H9 (cell line): ENCODE data around the gene ASTN2. TPM values are rescaled to one million over a fixed set of nuclear protein-coding genes. Genes with fewer than 3 reads are reported as not detected.

Source experiments
- DNase-seq: peaks from one replicate; pipeline ENCODE4 v3.0.0-alpha.2; 2017
- H2AFZ ChIP-seq: one replicate; pipeline ENCODE4 v1.6.1; 2013; ENCODE audit warnings: mild to moderate bottlenecking, low read length, control low read depth, moderate library complexity
- H2AK5ac ChIP-seq: 2 replicates; pipeline ENCODE4 v1.6.1; 2013; ENCODE audit warnings: low read length, control low read depth, mixed read lengths; ENCODE audit not compliant: insufficient read length
- H2BK120ac ChIP-seq: one replicate; pipeline ENCODE4 v1.6.1; 2013; ENCODE audit warnings: low read depth, mild to moderate bottlenecking, low read length, control low read depth, inconsistent platforms; ENCODE audit not compliant: poor library complexity, severe bottlenecking
- H2BK12ac ChIP-seq: 2 replicates; pipeline ENCODE4 v1.6.1; 2013; ENCODE audit warnings: low read length, control low read depth, mixed read lengths, low read depth; ENCODE audit not compliant: insufficient read length
- H2BK15ac ChIP-seq: 2 replicates; pipeline ENCODE4 v1.6.1; 2013; ENCODE audit warnings: low read depth, low read length, control low read depth
- H2BK20ac ChIP-seq: one replicate; pipeline ENCODE4 v1.6.1; 2013; ENCODE audit warnings: low read depth, mild to moderate bottlenecking, low read length, control low read depth, inconsistent platforms; ENCODE audit not compliant: poor library complexity, severe bottlenecking
- H2BK5ac ChIP-seq: 2 replicates; pipeline ENCODE4 v1.6.1; 2013; ENCODE audit warnings: low read length, control low read depth, mixed read lengths; ENCODE audit not compliant: insufficient read length
- H3K14ac ChIP-seq: 2 replicates; pipeline ENCODE4 v1.6.1; 2013; ENCODE audit warnings: low read length, control low read depth; ENCODE audit not compliant: insufficient read depth
- H3K18ac ChIP-seq: 2 replicates; pipeline ENCODE4 v1.6.1; 2013; ENCODE audit warnings: low read depth, mild to moderate bottlenecking, mixed read lengths, low read length, control low read depth; ENCODE audit not compliant: insufficient read length
- H3K23ac ChIP-seq: 2 replicates; pipeline ENCODE4 v1.6.1; 2013; ENCODE audit warnings: low read length, control low read depth, mixed read lengths, low read depth; ENCODE audit not compliant: insufficient read length
- H3K23me2 ChIP-seq: 2 replicates; pipeline ENCODE4 v1.6.1; 2013; ENCODE audit warnings: low read depth, mild to moderate bottlenecking, mixed read lengths, low read length, control low read depth; ENCODE audit not compliant: insufficient read length, poor library complexity, severe bottlenecking
- H3K27ac ChIP-seq: 2 replicates; pipeline ENCODE4 v1.5.1; 2013; ENCODE audit warnings: low read length, control low read depth, mixed read lengths, low read depth; ENCODE audit not compliant: insufficient read length
- H3K27me3 ChIP-seq: 2 replicates; pipeline ENCODE4 v1.6.1; 2013; ENCODE audit warnings: low read length, control low read depth, inconsistent platforms; ENCODE audit not compliant: insufficient read depth
- H3K4ac ChIP-seq: 2 replicates; pipeline ENCODE4 v1.6.1; 2013; ENCODE audit warnings: low read depth, mild to moderate bottlenecking, control low read depth, inconsistent platforms, low read length, moderate library complexity
- H3K4me1 ChIP-seq: 2 replicates; pipeline ENCODE4 v1.6.1; 2013; ENCODE audit warnings: low read length, control low read depth, inconsistent platforms; ENCODE audit not compliant: insufficient read depth
- H3K4me2 ChIP-seq: 2 replicates; pipeline ENCODE4 v1.6.1; 2013; ENCODE audit warnings: low read length, control low read depth, mixed read lengths; ENCODE audit not compliant: insufficient read length, insufficient read depth
- H3K56ac ChIP-seq: 2 replicates; pipeline ENCODE4 v1.6.1; 2013; ENCODE audit warnings: low read depth, mild to moderate bottlenecking, mixed read lengths, low read length, control low read depth; ENCODE audit not compliant: insufficient read length
- H3K79me1 ChIP-seq: 2 replicates; pipeline ENCODE4 v1.6.1; 2013; ENCODE audit warnings: low read depth, mild to moderate bottlenecking, moderate library complexity, low read length, control low read depth, inconsistent platforms; ENCODE audit not compliant: insufficient read depth, poor library complexity, severe bottlenecking
- H3K79me2 ChIP-seq: 2 replicates; pipeline ENCODE4 v1.6.1; 2013; ENCODE audit warnings: low read length, control low read depth, inconsistent platforms; ENCODE audit not compliant: insufficient read depth
- H3K9ac ChIP-seq: 2 replicates; pipeline ENCODE4 v1.6.1; 2013; ENCODE audit warnings: low read length, control low read depth, mixed read lengths; ENCODE audit not compliant: insufficient read length; ENCODE audit errors: extremely low read depth
- H3K9me3 ChIP-seq: one replicate; pipeline ENCODE4 v1.6.1; 2013; ENCODE audit warnings: low read depth, low read length, inconsistent platforms; ENCODE audit not compliant: control insufficient read depth
- H3T11ph ChIP-seq: one replicate; pipeline ENCODE4 v1.6.1; 2013; ENCODE audit warnings: mild to moderate bottlenecking, low read length, control low read depth, inconsistent platforms
- H4K20me1 ChIP-seq: one replicate; pipeline ENCODE4 v1.6.1; 2013; ENCODE audit not compliant: control insufficient read depth, insufficient read length, insufficient read depth
- H4K5ac ChIP-seq: 2 replicates; pipeline ENCODE4 v1.6.1; 2013; ENCODE audit warnings: low read depth, mild to moderate bottlenecking, mixed read lengths, low read length, control low read depth; ENCODE audit not compliant: insufficient read length
- H4K8ac ChIP-seq: replicated peaks from 2 replicates; pipeline ENCODE4 v1.6.1; 2013; ENCODE audit warnings: low read length, control low read depth, mixed read lengths, low read depth; ENCODE audit not compliant: insufficient read length
- H4K91ac ChIP-seq: 2 replicates; pipeline ENCODE4 v1.6.1; 2013; ENCODE audit warnings: low read depth, mild to moderate bottlenecking, moderate library complexity, mixed read lengths, low read length, control low read depth; ENCODE audit not compliant: insufficient read length
- H3K27ac Mint-ChIP-seq, 3 experiments: 2 replicates in 2 of 3; 3 replicates in 1 of 3; pipeline ENCODE4 v1.8.0; 2020 to 2021; ENCODE audit warnings: mixed read lengths in 3 of 3, mild to moderate bottlenecking in 1 of 3, moderate library complexity in 1 of 3
- H3K27me3 Mint-ChIP-seq: 2 replicates; pipeline ENCODE4 v1.8.0; 2021; ENCODE audit warnings: low read depth, mild to moderate bottlenecking, moderate library complexity, mixed read lengths
- H3K36me3 Mint-ChIP-seq, 3 experiments: 2 replicates in 2 of 3; 3 replicates in 1 of 3; pipeline ENCODE4 v1.8.0; 2020 to 2021; ENCODE audit warnings: low read depth in 3 of 3, mixed read lengths in 3 of 3; ENCODE audit not compliant: insufficient read depth in 1 of 3
- H3K4me1 Mint-ChIP-seq, 2 experiments: 2 replicates each; pipeline ENCODE4 v1.8.0; 2020; ENCODE audit warnings: mixed read lengths in 2 of 2
- H3K4me3 Mint-ChIP-seq, 2 experiments: 2 replicates in 1 of 2; 3 replicates in 1 of 2; pipeline ENCODE4 v1.8.0; 2020 to 2021; ENCODE audit warnings: mild to moderate bottlenecking in 2 of 2, mixed read lengths in 2 of 2, moderate library complexity in 1 of 2
- H3K9me3 Mint-ChIP-seq, 2 experiments: 2 replicates in 1 of 2; 3 replicates in 1 of 2; pipeline ENCODE4 v1.8.0; 2020; ENCODE audit warnings: mild to moderate bottlenecking in 2 of 2, mixed read lengths in 2 of 2, moderate library complexity in 1 of 2
- WGBS: extraction: QIAGEN DNeasy Blood & Tissue Kit; methylation state at CpG from one replicate; pipeline ENCODE4 v1.1.7; 2013; ENCODE audit warnings: missing lambda C conversion rate, low lambda C conversion rate, mixed read lengths; ENCODE audit not compliant: insufficient read length; ENCODE audit errors: extremely low coverage; 5-methylcytosine and 5-hydroxymethylcytosine counted together
- total RNA-seq: library from RNA; stranded (reverse); gene quantifications from 2 replicates; pipeline ENCODE4 v1.2.1, GENCODE V29; 2021
- TF ChIP-seq, protein P1 (sequence below): fragments of 200-600 bp; sonication (generic); conservative IDR thresholded peaks from 3 replicates; pipeline ENCODE4 v1.8.0; 2021; ENCODE audit warnings: antibody characterized with exemption, mild to moderate bottlenecking

ASTN2 gene
- total RNA-seq, 1 experiment from 2014 or later = 9.7 TPM

DNA sequence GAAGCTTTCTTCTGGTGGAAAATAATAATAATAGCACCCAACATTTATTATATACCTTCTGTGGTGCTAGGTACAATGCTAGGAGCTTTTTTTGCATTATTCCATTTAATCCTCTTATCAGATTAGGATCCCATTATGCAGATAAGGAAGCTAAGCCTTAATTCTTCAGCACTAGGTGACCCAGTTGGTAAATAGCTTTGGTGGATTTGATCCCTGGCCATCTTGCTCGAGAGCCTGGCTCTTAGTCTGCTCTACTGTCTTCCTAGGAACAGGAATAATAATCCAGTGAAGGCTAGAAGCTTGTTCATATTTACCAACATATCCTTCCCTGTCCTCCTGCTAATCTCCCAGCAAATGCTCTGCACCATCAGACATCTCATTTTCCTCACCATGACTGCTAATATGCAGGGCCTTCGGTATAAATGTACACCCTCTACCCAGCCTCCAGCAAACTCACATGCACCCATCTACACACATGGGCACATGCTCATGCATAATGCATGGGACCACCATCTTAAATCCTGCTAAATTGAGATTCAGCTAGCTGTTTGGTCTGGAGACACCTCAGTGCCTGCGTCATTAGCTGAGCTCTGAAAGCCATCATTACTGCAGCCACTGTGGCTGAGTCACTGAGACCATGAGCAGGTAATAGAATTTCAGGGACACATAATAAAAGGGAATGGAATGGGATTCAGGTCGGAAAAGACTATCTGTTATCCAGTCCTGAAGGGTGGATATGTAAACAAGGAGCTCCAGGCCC, 640.3 kb downstream of the ASTN2 start:
- Histone ChIP-seq H4K91ac (no peak overlapping the region), H3K56ac (no peak overlapping the region), H2BK120ac (no peak overlapping the region), H3K27ac (no peak overlapping the region), H2BK5ac (no peak overlapping the region), H3K14ac (no peak overlapping the region), H3K18ac (no peak overlapping the region), H2BK12ac (no peak overlapping the region), H3K23ac (no peak overlapping the region), H3K4me1 (no peaks in the 10 kb centered on the region), H3K23me2 (no peaks in the 10 kb centered on the region), H2AK5ac (no peak overlapping the region), H3K9ac (no peak overlapping the region), H4K20me1 (no peaks in the 10 kb centered on the region), H3K4me2 (no peak overlapping the region), H4K8ac (no peak overlapping the region), H3K9me3 (no peaks in the 10 kb centered on the region), H3K79me1 (no peaks in the 10 kb centered on the region), H3T11ph (no peak overlapping the region), H3K4ac (no peak overlapping the region), H2BK20ac (no peak overlapping the region), H2BK15ac (no peak overlapping the region), H4K5ac (no peak overlapping the region), H2AFZ (no peak overlapping the region), H3K27me3 (no peaks in the 10 kb centered on the region), H3K79me2 (no peaks in the 10 kb centered on the region)
- H3K4me1 Mint-ChIP-seq = peaks cover 0 to 7% of the 10 kb centered on the region in 2 experiments; a peak in 2 of 4 replicates
- no peak overlapping the region for H3K4me3 Mint-ChIP-seq
- TF ChIP-seq, protein P1, sequence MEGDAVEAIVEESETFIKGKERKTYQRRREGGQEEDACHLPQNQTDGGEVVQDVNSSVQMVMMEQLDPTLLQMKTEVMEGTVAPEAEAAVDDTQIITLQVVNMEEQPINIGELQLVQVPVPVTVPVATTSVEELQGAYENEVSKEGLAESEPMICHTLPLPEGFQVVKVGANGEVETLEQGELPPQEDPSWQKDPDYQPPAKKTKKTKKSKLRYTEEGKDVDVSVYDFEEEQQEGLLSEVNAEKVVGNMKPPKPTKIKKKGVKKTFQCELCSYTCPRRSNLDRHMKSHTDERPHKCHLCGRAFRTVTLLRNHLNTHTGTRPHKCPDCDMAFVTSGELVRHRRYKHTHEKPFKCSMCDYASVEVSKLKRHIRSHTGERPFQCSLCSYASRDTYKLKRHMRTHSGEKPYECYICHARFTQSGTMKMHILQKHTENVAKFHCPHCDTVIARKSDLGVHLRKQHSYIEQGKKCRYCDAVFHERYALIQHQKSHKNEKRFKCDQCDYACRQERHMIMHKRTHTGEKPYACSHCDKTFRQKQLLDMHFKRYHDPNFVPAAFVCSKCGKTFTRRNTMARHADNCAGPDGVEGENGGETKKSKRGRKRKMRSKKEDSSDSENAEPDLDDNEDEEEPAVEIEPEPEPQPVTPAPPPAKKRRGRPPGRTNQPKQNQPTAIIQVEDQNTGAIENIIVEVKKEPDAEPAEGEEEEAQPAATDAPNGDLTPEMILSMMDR = no peak
- no peaks in the 10 kb centered on the region; the same call in none of the 2 replicates for H3K27me3 Mint-ChIP-seq
- peaks cover 0 to 3% (median 2%) of the 10 kb centered on the region in 3 experiments; a peak in 3 of 7 replicates for H3K36me3 Mint-ChIP-seq
- peaks cover 3 to 5% of the 10 kb centered on the region in 2 experiments; a peak in 4 of 5 replicates for H3K9me3 Mint-ChIP-seq
- WGBS = no CpG with 5 or more reads among the region's 4 CpGs
- no peak overlapping the region; a peak in 1 of 7 replicates for H3K27ac Mint-ChIP-seq
- DNase-seq = no peak
